ENCODE data around the gene MYO16.

DNA sequence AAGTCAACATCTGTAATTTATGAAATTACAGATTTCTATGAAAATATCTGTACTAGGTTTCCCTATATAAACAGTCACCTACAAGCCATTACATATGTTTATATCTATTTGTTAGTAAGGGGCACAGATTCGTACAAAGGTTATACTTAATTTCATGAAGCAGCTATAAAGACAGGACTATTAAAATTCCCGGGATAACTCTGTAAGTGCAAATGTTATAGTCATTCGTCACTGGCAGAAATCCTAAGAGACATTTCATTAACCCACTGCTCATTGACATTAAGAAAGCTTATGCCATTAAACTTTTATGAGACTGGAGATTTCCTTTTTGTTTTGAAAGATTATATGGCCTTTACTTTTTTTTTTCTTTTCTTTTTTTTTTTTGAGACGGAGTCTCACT is 122.9 kb downstream of the MYO16 start:
- TF ChIP-seq, protein P1, sequence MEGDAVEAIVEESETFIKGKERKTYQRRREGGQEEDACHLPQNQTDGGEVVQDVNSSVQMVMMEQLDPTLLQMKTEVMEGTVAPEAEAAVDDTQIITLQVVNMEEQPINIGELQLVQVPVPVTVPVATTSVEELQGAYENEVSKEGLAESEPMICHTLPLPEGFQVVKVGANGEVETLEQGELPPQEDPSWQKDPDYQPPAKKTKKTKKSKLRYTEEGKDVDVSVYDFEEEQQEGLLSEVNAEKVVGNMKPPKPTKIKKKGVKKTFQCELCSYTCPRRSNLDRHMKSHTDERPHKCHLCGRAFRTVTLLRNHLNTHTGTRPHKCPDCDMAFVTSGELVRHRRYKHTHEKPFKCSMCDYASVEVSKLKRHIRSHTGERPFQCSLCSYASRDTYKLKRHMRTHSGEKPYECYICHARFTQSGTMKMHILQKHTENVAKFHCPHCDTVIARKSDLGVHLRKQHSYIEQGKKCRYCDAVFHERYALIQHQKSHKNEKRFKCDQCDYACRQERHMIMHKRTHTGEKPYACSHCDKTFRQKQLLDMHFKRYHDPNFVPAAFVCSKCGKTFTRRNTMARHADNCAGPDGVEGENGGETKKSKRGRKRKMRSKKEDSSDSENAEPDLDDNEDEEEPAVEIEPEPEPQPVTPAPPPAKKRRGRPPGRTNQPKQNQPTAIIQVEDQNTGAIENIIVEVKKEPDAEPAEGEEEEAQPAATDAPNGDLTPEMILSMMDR (IDR thresholded peaks at IDR 0.05), result no peak
- no peak for TF ChIP-seq ZFX (IDR thresholded peaks at IDR 0.05; ENCODE audit: borderline replicate concordance)
